GM15510 (cell line): ENCODE measurements around the gene SLC35B1.

Source experiments
- POLR2A ChIP-seq: IDR thresholded peaks from 3 replicates; pipeline ENCODE4 v1.6.1; 2011; ENCODE audit warnings: borderline replicate concordance; ENCODE audit not compliant: insufficient read length; ENCODE audit errors: extremely low read depth

SLC35B1 gene

DNA sequence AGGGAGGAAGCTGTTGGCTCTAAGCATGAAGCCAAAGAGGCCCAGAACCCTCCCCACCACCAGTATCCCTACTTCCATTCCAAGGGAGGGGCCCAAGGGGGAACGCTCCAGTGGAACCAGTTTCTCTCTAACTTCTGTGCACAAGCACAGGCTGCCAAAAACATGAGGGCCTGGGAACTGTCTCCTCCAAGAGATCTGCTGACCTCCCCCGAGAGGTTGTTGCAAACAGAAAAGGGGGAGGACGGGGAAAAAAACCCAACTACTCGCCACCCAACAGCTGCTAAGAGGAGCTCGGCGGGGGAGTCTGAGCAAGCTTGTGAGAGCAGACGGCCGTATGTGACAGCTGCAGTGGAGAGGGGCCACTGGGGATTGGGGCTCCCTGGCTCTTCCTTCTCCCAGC lies 15.7 kb upstream of the SLC35B1 start:
- TF ChIP-seq POLR2A = no peak

DNA sequence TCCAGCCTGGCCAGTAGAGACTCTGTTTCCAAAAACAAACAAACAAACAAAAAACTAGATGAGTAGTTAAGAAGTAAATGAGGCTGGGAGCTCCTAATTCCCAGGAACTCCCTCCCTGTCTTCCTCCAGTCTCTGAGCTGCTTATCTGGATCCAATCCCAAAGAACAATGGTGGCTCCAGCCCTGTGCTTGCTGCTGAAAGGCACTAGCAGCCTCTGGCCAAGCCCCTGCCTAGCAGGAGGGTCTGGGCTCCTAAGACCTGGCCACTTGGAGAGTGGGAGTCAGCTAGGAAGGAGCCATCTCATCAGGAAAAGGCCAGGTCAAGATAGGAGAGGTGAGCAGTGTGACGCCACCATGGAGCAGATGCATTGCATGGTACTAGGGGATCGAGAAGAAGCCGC lies 14.3 kb upstream of the SLC35B1 start:
- no peak for TF ChIP-seq POLR2A

- TF ChIP-seq POLR2A = no peak
These were observed 9.7 kb upstream of the SLC35B1 start for GRCh38 chr17:49717371-49717861.

- no peak for TF ChIP-seq POLR2A
These were observed 9.1 kb upstream of the SLC35B1 start for GRCh38 chr17:49716668-49717364.

- no peak for TF ChIP-seq POLR2A
These were observed 8.0 kb upstream of the SLC35B1 start for GRCh38 chr17:49715717-49716279.

DNA sequence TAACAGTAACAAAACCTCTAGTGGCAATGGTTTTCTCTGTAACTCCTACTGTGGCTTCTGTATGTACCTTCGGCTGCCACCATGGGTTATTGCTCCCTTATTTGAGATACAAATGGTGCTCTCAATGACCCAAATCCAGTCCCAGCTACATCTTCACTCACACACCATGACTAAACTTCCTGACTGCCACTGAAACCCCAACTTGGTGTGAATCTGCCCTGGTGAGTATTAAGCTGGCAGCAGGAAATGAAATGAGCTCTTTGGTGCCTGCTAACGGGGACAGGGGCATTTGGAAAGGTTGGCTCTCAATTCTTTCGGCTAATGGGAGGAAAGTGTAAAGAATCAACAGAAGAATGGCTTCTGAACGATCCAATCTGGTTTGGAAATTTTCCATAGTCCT lies 7.5 kb upstream of the SLC35B1 start:
- TF ChIP-seq POLR2A = no peak

DNA sequence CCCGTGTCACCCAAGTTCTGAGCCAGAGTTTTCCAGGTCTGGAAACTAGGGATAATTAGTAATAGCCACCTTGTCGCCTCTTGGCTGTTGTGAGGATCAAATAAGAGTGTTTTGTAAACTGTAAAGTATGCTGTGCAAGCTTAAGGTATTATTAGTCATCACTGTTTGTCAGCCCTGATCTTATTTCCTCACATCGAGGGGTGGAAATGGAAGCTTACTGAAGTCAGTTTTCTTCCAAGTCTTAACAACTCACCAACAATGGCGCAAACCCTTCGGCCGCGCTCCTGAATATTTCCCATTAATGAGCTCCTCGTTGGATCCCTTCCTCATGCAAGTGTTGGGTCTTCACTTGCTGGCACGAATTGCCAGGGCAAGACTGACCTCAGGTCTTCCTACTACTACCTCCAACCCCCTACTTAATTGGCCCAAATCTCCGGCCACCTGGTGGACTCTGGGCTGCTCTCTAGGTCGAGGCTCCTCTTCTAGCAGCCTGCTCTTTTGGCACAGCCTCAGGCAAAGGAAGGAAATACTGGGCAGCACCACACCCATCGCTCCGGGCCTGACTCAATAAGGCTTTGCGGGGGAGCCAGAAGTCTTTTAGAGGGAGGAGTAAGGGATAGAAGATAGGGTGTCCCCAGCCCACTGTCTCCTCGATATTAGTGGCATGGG lies 885 bp upstream of the SLC35B1 start:
- no peak for TF ChIP-seq POLR2A

GRCh38 chr17:49707246-49707607 lies 537 bp downstream of the SLC35B1 start:
- TF ChIP-seq POLR2A = no peak

- no peak for TF ChIP-seq POLR2A
These were observed 2.5 kb downstream of the SLC35B1 start for GRCh38 chr17:49705254-49705653.

GRCh38 chr17:49703557-49704277 lies 4.0 kb downstream of the SLC35B1 start:
- no peak for TF ChIP-seq POLR2A

DNA sequence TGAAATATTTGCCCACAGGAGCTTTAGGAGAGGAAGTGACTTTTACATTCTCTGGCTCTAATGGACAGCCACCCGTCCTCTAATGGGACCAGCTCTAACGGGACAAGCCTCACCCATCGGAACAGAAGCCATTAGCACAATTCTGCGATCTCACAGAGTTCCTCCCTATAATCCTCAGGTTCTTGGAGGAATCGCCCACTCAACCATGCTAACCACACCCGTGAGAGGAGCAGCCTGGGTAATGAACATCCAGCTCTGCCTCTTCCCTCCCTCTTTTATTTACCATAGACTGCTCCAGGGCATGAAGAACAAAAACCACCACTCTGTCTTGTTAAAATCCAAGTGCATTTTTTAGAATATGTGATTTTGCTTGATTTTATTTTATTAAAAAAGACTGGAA lies 6.8 kb downstream of the SLC35B1 start:
- no peak for TF ChIP-seq POLR2A

GRCh38 chr17:49699966-49700575 lies 7.7 kb downstream of the SLC35B1 start:
- TF ChIP-seq POLR2A = no peak

GRCh38 chr17:49698005-49698404 lies 9.8 kb downstream of the SLC35B1 start:
- TF ChIP-seq POLR2A = no peak

DNA sequence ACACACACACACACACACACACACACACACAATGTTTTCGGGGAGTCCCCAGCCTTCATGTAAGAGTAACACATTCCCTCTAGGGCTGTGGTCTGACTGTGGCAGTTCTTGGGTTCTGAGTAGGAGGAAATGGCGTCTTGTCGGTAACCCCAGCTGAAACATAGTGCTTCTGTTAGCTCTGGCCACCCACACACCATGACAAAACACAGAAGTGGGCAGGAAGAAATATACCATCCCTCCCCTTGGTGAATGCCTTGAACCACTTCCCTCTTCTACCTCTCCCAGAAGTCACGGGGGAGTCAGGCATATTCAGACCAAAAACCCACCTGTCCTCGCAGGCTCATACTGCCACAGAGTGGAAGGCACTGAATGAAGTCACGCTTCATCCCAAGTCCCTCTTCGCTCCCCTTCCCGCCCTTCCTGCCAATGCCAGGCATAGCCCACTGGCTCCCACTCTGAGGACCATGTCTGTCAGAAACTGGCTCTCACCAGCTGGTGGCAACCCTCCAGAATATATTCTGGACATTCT lies 11.5 kb downstream of the SLC35B1 start:
- no peak for TF ChIP-seq POLR2A

DNA sequence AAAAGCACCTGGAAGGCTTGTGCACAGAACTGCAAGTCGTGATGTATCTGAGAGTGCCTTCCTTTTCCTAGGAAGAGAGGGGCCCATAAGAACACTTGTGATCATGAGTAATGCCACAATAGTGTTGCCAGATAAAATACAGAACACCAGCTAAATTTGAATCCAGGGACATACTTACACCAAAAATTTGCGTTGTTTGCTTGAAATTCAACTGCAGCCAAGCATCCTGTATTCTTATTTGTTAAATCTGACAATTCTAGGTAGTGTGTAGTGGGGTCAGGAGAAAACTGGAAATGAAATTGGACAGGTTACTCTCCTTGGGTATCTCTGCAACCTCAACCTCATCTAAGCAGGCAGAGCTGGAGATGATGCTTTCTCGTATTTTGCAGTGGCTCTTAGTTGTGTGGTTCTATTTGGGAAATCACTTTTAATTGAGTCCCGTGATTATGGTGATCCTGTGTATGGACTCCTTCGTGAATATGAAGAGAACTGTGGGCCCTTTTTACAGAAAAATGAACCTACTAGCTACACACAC lies 12.0 kb downstream of the SLC35B1 start:
- TF ChIP-seq POLR2A = no peak
